NK-92 treated with Interleukin-12 subunit alpha and Interleukin-12 subunit beta, amount 100 ng/mL, for 24 hours (cell line): Measurements from ENCODE around the gene AIRE.
"Not testable (repeated sequence)": the region's sequence is repeated elsewhere in the genome, so short reads cannot be mapped to it uniquely, and the experiment has no call there.

Experiments used
- DNase-seq: peaks from one replicate; lab custom pipeline; 2025; lab: John Stamatoyannopoulos, UW

AIRE gene

DNA sequence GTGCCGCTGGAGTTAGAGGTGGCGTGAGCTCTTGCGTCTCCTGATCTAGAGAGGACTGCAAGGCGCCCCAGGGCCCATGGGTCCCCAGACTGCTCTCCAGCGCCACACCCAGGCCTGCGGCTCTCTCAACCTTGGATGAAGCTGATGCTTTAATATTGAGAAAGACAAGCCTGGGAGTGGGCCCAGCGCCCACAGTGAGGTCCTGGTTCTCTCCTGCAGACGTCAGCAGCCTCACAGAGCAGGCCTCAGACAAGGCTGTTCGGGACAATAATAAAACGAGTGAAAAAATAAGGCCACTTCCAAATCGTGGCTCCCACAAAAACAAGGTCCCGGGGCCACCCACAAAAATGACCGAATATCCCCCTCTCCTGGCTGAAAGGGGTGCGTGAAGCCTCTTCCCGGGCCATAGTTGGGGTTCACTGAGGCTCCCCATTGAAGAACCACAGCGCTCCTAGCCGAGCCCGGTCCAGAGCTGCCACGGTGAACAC is 18.0 kb upstream of the AIRE start:
- DNase-seq = no peak

DNA sequence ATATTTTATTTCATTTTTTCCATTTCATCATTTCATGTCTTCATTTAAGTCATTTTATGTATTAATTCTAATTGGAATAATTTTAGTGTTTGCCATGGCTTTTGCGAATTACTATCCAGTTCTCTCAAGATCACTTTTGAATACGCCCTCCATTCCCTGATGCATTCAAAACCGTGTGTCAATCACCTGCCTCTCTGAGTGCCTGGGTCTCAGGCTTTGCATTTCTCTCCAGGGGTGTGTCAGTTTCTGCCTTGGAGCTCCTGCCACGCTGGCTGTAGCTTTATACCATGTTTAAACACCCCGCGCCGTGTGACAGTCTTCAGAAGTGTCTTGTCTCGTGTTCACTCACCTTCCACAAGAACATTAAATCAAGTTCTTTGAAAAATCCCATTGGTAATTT is 16.6 kb upstream of the AIRE start:
- no peak for DNase-seq

DNA sequence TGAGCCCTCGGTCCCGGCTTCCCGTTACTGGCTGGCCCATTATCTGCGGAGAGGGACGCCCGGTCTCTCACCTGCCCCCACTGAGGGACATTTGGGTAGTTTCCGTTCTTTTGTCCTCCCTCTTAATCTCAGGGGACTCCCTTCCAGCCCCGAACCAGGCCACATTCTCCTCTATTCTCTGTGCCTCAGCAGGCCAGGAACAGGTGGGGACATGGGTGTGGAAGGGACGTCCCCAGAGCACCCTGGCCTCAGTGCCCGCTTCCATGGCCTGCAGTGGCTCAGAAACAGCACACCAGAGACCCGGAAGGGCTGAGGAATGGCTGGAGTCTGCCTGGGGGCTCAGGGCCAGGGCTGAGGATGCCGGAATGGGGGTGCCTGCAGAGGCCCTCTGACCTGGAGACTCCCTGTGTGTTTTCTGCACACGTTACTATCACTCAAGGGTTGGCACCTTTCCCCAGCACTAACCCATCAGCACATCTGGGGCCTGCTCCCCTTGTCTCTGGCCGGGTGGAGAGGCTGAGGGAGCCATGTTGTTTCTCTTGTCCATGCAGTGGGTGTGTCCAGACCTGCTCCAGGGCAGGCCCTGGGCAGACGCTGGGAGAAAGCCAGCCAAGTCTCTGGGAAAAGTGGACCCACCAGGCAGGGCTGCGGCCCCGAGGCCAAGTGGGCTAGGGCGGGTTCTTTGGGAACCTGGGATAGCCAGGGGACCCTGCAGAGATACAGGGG is 14.0 kb upstream of the AIRE start:
- no peak for DNase-seq

DNA sequence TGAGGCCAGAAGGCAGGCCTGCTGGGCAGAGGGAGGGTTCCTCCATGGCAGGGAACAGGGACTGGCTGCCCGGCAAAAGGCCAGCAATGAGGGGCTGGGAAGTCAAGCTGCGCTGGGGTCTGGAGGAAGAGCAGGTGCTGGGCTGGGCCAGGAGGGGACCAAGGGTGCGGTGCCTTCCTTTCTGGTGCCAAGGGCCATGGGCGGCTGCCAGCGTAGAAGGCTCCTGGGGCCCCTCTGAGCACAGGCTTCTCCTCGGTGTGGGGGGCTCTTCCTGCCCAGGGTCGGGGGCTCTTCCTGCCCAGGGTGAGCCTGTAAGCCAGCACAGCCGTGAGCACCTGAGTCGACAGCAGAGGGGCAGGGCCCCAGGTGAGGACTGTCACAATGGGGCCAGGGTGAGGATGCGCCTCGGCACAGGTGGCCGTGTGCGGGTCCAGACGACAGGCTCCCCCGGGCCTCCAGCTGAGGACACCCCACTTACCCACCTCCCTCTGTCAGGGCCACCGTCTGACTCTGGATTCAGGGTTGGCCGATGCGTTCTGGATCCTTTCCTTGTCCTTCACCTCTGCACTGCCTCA is 13.3 kb upstream of the AIRE start:
- DNase-seq = no peak

DNA sequence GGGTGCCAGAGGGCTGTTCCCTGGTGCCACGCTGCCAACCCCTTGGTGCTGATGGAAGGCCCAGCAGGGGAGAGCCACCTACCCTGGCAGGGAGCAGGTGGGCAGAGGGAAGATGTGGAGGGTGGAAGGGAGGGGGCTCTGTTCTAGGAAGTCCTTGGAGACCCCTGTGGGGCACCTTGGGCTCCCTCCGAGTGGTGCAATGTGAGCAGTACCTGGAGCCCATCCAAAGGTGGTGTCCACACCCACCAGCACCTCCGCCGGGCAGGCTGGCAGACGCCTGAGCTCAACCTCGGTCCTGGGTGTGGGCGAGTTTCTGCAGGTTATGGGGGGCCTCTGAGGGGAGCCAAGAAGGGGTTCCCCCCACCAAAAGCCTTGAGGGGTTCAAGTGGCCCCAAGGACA is 12.6 kb upstream of the AIRE start:
- no peak for DNase-seq

DNA sequence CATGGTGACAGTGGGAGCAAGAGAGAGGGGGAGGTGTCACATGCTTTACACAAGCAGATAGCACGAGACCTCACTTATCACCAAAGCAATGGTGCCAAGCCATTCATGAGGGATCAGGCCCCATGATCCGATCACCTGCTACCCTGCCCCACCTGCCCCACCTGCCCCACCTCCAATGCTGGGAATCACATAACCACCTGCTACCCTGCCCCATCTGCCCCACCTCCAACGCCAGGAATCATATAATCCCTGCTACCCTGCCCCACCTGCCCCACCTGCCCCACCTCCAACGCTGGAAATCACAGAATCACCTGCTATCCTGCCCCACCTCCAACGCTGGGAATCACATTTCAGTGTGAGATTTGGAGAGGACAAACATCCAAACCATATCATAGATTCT is 10.6 kb upstream of the AIRE start:
- DNase-seq = no peak

DNA sequence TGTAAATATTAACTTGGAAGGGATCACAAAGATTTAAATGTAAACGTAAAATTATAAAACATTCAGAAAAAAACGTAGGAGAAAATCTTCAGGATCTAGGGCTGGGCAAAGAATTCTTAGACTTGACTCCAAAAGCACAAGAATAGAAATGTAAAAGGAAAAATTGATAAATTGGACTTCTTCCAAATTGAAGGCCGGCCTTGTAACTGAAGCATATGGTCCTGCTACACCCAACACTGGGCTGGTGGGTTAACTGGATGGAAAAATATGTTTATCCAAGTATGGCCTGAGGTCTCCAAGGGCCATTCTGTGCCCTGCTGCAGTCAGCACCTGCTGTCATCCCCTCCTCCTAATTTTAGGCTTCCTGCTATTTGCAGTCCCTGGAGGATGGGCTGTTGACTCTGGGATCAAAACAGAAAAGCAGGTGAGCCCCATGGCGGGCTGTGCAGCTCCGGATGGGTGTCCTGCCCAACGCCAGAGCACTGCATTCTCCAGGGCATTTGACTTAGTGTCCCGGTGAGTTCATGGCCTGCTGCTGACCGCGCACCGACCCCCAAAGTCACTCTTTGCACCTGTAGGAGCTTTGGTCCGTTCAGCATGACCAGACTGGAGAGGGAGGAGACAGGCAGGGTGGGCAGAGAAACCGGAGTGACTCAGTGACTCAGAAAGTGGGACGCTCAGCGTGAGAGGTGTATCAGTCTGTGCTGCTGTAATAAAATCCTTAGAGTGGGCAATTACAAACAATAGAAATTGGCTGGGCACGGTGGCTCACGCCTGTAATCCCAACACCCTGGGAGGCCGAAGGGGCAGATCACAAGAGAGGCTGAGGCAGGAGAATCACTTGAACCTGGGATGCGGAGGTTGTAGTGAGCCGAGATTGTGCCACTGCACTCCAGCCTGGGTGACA is 6.1 kb upstream of the AIRE start:
- DNase-seq = no peak

DNA sequence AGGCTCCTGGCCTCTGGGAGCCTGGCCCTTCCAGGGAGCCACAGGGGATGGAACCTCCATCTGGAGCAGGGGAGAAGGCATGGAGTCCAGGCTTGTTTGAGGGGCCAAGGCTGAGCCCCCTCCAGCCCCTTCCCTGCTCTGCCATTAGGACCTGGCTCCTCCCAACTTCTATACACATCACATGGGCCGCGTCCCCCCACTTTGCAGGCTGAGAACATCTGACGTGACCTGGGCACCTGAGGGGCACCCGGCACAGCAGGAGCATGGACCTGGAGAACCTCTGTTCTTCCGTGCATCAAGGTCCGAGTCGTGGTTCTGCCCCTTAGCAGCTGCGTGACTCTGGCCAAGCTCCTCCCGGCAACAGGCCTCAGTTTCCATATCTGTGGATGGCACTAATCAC is 3.9 kb upstream of the AIRE start:
- DNase-seq = no peak

DNA sequence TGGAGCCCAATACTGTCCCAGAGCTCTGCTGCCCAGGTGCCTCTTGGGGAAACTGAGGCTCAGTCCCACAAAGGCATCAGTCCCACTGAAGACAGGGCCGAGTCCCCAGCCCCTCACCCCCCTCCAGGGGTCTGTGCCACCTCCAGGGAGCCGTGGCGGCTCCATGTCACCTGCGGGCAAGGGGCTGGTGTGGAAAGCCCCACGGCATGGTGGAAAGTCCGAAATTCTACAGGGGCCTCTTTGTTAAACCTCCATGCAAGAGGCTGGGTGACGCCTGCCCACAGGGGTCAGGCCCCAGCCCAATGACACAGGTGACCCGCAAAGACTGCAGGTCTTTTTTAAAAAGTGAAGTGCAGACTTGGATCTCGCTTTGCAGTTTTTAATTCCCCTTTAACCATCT is 3.3 kb upstream of the AIRE start:
- no peak for DNase-seq

DNA sequence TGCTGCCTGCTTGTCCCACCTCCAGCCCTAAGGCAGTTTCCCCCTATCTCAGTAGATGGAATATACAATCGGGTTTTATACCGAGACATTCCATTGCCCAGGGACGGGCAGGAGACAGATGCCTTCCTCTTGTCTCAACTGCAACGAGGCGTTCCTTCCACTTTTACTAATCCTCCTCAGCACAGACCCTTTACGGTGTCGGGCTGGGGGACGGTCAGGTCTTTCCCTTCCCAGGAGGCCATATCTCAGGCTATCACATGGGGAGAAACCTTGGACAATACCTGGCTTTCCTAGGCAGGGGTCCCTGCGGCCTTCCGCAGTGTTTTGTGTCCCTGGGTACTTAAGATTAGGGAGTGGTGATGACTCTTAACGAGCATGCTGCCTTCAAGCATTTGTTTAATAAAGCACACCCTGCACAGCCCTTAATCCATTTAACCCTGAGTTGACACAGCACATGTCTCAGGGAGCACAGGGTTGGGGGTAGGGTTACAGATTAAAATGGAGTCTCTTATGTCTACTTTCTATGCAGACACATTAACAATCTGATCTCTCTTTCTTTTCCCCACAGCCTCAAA is 2.4 kb upstream of the AIRE start:
- DNase-seq = not testable (repeated sequence)

DNA sequence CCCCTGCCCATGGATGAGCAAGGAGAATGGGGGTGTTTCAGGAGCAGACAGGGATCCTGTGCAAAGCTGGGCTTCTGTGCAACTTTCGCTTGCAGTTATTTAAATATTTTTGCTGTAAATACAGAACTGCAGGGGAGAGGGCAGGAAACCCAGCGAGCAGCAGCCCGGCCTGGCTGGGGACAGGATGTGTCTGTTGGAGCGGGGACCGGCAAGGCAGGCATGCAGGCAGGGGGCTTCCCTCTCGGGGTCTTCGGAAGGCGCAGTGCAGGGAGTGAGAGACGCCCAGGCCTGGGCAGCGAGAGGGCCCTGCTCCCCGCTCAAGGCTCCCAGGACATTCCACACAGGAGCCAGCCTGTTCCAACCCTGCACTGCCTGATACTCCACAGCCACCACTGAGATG is 1.7 kb upstream of the AIRE start:
- no peak for DNase-seq

DNA sequence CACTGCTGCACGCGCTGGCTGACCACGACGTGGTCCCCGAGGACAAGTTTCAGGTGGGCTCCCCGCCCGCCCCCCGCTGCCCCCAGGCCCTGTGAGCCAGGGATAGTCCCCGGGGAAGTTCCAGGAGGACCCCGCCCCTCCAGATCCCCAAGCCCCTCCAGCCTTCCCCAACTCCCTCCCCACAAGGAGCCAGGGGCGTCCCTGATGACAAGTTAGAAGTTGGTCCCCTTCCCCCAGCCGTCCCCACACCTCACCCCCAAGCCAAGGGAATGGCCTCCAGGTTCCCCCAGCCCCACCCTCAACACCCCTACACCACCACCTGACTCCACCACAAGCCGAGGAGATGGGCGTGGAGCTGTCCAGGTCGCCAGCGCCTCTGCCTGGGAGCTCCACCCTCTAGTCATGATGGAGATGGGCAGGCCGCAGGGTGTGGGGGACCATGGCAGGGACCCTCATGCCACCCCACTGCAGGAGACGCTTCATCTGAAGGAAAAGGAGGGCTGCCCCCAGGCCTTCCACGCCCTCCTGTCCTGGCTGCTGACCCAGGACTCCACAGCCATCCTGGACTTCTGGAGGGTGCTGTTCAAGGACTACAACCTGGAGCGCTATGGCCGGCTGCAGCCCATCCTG is 525 bp downstream of the AIRE start:
- DNase-seq = no peak

DNA sequence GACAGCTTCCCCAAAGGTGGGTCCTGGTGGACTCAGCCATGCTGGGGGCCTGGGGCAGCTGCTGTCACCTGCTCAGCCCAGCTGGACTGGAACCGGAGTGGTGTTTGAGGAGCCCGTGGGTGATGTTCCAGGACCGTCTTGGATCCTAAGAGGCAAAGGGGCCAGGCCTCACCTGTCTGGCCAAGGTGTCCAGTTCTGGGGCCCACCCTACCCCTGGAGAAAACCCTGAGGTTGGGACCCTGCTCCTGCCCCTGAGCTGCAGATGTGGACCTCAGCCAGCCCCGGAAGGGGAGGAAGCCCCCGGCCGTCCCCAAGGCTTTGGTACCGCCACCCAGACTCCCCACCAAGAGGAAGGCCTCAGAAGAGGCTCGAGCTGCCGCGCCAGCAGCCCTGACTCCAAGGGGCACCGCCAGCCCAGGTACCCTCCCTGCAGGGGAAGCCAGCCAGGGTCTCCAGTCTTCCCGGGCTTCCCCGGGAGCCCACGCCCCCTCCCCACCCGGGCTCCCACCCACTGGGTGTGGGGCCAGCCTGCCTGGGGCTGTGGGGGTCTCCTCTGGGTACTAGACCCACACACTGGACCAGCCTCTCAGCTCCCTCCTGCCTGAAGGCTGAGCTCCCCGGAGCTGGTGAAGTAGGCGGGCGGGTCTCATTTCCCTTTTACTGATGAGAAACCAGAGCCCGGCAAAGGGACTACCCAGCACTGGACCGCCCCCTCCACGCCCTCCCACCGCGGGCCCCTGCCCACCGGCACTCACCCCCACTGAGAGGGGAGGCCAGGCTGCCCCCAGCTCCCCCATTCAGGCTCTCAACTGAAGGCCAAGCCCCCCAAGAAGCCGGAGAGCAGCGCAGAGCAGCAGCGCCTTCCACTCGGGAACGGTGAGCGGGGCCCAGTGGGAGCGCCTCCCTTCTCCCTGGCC is 1.3 kb downstream of the AIRE start:
- DNase-seq = no peak

DNA sequence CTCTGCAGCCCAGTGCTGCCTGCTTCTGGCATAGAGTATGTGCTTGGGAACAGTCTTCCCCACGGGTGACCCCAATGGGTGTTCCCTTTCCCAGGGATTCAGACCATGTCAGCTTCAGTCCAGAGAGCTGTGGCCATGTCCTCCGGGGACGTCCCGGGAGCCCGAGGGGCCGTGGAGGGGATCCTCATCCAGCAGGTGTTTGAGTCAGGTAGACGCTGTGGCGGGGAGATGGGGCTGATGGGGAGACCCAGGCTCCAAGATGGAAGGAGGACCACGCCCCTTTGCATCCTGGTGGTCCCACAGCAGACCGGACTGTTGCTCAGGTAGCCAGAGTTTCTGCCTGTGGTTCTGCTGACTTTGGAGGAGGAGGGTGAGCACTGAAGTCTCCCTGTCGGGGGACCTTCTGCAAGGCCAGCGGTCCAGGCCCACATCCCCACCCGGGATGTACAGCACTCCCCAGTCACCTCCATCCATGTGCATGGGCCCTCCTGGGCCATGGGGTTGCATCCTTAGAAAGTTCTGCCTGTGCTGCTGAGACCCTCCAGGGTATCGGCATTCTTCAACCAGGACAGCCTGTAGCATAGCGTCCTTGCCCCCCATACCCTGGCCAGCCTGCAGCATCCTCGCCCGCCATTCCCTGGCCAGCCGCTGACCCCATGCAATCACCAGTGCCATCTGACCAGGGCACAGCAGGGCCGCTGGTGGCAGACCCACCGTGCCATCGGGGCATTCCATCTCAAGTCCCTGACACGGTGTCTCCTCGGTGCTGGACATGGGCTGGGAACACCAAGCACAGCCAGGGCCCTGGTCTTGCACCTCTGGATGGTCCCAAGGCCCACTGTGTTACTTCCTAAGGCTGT is 2.8 kb downstream of the AIRE start:
- no peak for DNase-seq

DNA sequence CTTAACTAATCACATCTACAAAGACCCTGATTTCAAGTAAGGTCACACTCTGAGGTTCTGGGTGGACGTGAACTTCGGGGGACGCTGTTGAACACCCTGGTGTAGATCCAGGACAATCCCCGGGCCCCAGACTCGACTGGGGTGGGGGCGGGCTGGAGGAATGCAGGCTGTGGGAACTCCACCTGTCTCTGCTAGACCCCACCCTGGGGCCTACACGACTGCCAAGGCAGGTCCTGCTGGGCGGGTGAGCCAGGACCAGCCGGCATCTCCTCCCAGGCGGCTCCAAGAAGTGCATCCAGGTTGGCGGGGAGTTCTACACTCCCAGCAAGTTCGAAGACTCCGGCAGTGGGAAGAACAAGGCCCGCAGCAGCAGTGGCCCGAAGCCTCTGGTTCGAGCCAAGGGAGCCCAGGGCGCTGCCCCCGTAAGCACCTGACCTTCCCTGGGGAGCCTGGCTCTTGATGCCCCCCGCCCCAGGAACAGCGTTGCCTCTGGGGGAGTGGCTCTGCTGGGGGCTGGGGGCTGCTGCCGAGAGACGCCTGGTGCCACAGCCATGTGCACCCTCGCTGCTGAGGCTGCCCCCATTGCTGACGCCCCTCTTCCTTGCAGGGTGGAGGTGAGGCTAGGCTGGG is 3.8 kb downstream of the AIRE start:
- DNase-seq = no peak

DNA sequence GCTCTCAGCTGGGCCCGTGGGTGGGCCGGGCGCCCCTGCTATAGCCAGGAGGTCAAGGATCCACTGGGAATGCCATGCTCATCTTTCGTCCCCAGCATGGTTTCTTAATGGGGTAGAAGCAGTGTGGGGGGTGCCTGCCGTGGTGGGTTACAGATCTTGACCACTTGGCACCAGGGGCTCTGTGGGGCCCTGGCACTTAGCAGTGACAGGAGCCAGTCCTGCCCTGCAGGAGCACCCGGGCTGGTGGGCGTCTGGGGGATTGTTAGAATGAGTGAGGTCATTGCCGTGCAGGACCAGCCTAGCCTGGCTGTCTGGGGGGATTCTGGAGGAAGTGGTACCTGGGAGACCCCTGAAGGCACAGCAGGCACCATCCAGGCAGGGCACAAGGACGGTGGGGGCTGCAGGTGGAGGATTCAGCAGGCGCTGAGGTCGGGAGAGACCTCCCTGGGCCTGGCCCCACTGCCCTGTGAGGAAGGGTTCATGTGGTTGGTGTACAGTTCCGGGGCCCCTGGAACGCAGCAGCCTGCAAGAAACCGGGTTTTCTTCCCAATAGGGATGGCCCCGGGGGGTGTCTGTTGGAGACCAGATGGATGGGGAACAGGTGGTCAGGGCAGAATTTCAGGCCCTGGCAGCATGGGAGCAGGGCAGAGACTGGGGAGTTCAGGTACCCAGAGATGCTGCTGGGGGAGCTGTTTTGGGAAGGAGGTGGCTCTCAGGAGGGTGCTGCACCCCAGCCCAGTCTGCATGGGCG is 4.8 kb downstream of the AIRE start:
- no peak for DNase-seq

DNA sequence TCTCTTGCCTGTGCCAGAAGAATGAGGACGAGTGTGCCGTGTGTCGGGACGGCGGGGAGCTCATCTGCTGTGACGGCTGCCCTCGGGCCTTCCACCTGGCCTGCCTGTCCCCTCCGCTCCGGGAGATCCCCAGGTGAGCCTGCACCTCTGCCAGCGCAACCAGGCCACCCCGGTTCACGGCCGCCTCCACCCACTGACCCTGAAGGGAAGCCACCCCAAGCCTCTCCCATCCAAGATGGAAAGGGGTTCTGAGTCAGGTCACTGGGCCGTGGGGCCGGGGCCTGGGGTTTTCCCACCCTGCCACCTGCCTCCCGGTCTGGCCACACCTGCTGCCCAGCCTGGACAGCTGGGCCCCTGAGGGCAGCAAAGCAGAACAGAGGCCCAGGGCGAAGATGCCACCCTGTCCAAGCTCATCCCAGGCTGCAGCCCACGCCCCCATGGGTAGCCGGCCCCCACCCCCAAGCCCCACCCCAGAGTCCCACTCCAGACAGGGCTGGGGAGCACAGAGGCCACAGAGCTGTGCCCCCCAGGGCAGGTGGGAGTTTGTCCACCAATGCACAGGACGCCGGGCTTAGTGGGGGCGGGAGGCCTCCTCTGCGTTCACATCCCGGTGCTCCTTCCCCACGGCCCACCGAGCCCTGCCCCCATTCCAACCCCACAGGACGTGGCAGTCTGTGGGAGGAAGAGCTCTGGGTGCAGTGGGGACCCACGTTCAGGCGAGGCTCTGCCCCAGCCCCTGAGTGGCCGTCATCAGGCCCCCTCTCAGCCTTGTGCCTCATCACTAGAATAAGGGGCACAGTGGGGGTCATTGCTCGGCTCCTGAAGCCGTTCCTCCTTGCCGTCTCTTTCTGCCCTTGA is 5.6 kb downstream of the AIRE start:
- DNase-seq = no peak
